GM12873 (cell line): ENCODE data around the gene CTNND2.

ENCODE experiments used
- CTCF ChIP-seq: IDR thresholded peaks from 2 replicates; pipeline ENCODE4 v1.5.1; 2012; ENCODE audit warnings: low read depth, mild to moderate bottlenecking, moderate library complexity, low read length, control low read depth; ENCODE audit not compliant: insufficient read depth; ENCODE audit errors: missing control alignments

Gene CTNND2

GRCh38 chr5:11182441-11183080 is 721.7 kb downstream of the CTNND2 start:
- peak; percentile 50 for TF ChIP-seq CTCF

GRCh38 chr5:11181940-11182339 is 722.3 kb downstream of the CTNND2 start:
- no peak for TF ChIP-seq CTCF

- TF ChIP-seq CTCF = no peak
Observed at GRCh38 chr5:11180890-11181289, 723.4 kb downstream of the CTNND2 start.

- TF ChIP-seq CTCF = no peak
Observed at GRCh38 chr5:11177999-11178711, 726.1 kb downstream of the CTNND2 start.

GRCh38 chr5:11174591-11174990 is 729.7 kb downstream of the CTNND2 start:
- TF ChIP-seq CTCF = no peak

GRCh38 chr5:11172484-11172883 is 731.8 kb downstream of the CTNND2 start:
- TF ChIP-seq CTCF = no peak

- TF ChIP-seq CTCF = no peak
Observed at GRCh38 chr5:11171236-11171635, 733.0 kb downstream of the CTNND2 start.
